IMR-90 (cell line): ENCODE measurements around the gene NFYB.

Experiments
- BHLHE40 ChIP-seq: fragments of 150-350 bp; IDR thresholded peaks from 2 replicates; pipeline ENCODE4 v1.6.1; 2016; ENCODE audit warnings: mild to moderate bottlenecking, low read depth, low read length
- CEBPB ChIP-seq: IDR thresholded peaks from 2 replicates; pipeline ENCODE4 v1.6.1; 2012; ENCODE audit warnings: low read depth, low read length, improper control_type of control experiment
- MXI1 ChIP-seq: IDR thresholded peaks from 2 replicates; pipeline ENCODE4 v1.6.1; 2012; ENCODE audit warnings: low read depth, mild to moderate bottlenecking, low read length, moderate library complexity, borderline replicate concordance
- POLR2A ChIP-seq: IDR thresholded peaks from 2 replicates; pipeline ENCODE4 v1.6.1; 2012; ENCODE audit warnings: mild to moderate bottlenecking, low read depth, low read length
- RAD21 ChIP-seq: IDR thresholded peaks from 2 replicates; pipeline ENCODE4 v1.6.1; 2012; ENCODE audit warnings: low read length, improper control_type of control experiment
- RCOR1 ChIP-seq: IDR thresholded peaks from 2 replicates; pipeline ENCODE4 v1.6.1; 2012; ENCODE audit warnings: mild to moderate bottlenecking, low read length, improper control_type of control experiment; ENCODE audit not compliant: insufficient replicate concordance
- RFX5 ChIP-seq: IDR thresholded peaks from 2 replicates; pipeline ENCODE4 v1.8.0; 2012; ENCODE audit warnings: low read depth, mild to moderate bottlenecking, low read length, moderate library complexity
- SMC3 ChIP-seq: fragments of 150-350 bp; IDR thresholded peaks from 2 replicates; pipeline ENCODE4 v1.6.1; 2016; ENCODE audit warnings: low read depth, mild to moderate bottlenecking, antibody characterized with exemption, low read length, moderate library complexity
- TF ChIP-seq, protein P1 (sequence below): conservative IDR thresholded peaks from 2 replicates; pipeline ENCODE4 v1.5.1; 2012; ENCODE audit warnings: mild to moderate bottlenecking, low read depth, low read length, improper control_type of control experiment
- TF ChIP-seq, protein P2 (sequence below): fragments of 150-350 bp; IDR thresholded peaks from 2 replicates; pipeline ENCODE4 v1.6.1; 2017; ENCODE audit warnings: mild to moderate bottlenecking, antibody characterized with exemption, low read length, low read depth

DNA sequence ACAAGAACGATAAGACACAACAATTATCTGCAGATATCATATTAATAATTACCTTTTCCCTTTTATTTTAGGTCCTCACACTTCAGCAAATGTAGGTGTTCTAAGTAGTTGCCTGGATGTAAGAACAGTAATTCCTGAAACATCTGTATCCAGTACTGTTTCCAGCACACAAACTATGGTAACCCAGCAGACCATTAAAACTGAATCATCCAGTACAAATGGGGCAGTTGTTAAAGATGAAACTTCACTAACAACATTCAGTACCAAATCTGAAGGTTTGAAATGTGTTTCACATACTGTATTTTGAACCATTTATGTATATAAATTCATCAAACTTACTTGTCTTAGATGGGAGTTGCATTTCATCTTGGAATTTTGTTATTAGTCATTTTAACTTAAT is 42.7 kb downstream of the NFYB start:
- no peak for TF ChIP-seq MXI1
- TF ChIP-seq, protein P1, sequence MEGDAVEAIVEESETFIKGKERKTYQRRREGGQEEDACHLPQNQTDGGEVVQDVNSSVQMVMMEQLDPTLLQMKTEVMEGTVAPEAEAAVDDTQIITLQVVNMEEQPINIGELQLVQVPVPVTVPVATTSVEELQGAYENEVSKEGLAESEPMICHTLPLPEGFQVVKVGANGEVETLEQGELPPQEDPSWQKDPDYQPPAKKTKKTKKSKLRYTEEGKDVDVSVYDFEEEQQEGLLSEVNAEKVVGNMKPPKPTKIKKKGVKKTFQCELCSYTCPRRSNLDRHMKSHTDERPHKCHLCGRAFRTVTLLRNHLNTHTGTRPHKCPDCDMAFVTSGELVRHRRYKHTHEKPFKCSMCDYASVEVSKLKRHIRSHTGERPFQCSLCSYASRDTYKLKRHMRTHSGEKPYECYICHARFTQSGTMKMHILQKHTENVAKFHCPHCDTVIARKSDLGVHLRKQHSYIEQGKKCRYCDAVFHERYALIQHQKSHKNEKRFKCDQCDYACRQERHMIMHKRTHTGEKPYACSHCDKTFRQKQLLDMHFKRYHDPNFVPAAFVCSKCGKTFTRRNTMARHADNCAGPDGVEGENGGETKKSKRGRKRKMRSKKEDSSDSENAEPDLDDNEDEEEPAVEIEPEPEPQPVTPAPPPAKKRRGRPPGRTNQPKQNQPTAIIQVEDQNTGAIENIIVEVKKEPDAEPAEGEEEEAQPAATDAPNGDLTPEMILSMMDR, result no peak
- TF ChIP-seq CEBPB, result no peak
- no peak for TF ChIP-seq RFX5
- no peak for TF ChIP-seq RAD21
- no peak for TF ChIP-seq RCOR1
- TF ChIP-seq, protein P2, sequence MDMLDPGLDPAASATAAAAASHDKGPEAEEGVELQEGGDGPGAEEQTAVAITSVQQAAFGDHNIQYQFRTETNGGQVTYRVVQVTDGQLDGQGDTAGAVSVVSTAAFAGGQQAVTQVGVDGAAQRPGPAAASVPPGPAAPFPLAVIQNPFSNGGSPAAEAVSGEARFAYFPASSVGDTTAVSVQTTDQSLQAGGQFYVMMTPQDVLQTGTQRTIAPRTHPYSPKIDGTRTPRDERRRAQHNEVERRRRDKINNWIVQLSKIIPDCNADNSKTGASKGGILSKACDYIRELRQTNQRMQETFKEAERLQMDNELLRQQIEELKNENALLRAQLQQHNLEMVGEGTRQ, result no peak
- no peak for TF ChIP-seq SMC3
- no peak for TF ChIP-seq POLR2A
- no peak for TF ChIP-seq BHLHE40
